A549 (cell line): ENCODE measurements around the gene MVK. TPM values are rescaled to one million over a fixed set of nuclear protein-coding genes. Genes with fewer than 3 reads are reported as not detected.

Experiments
- ATAC-seq, 2 experiments: fragments of 200-7000 bp in 1 of 2; fragments of >200 bp in 1 of 2; cut with Nextera tagmentation in 1 of 2; cut with Tn5 transposase in 1 of 2; 3 replicates each; pipeline versions ENCODE4 v1.8.0 to v1.9.1; 2018 to 2020; ENCODE audit warnings: mild to moderate bottlenecking in 1 of 2, moderate library complexity in 1 of 2
- CTCF ChIA-PET: fragments of 300-600 bp; sonication (Branson Sonifier 250); formaldehyde crosslinking; extraction: SDS; loops from one replicate; lab custom pipeline; 2021; ENCODE audit warnings: antibody characterized with exemption, inconsistent platforms; lab: Yijun Ruan, JAX
- POLR2A ChIA-PET: fragments of 350-600 bp; formaldehyde crosslinking; extraction: SDS; loops from one replicate; lab custom pipeline; 2021; ENCODE audit warnings: antibody characterized with exemption, inconsistent platforms; lab: Yijun Ruan, JAX
- DNase-seq, 2 experiments: peaks; one replicate each; pipeline versions ENCODE4 v3.0.0 to v3.0.0-alpha.2; 2011 to 2016; ENCODE audit warnings: low read depth in 1 of 2, low spot score in 1 of 2
- FAIRE-seq: peaks from 2 replicates; lab custom pipeline; 2011; peaks lifted over from hg19 to GRCh38; lab: Jason Lieb, UNC
- H3K27ac ChIP-seq, 2 experiments: fragments of >200 bp; sonication (Bioruptor Twin); formaldehyde crosslinking; 3 replicates each; pipeline ENCODE4 v1.5.1; 2016 to 2017
- H3K4me1 ChIP-seq: fragments of >200 bp; sonication (Bioruptor Twin); formaldehyde crosslinking; 3 replicates; pipeline ENCODE4 v1.6.1; 2016
- H3K4me2 ChIP-seq: fragments of >200 bp; sonication (Bioruptor Twin); formaldehyde crosslinking; 3 replicates; pipeline ENCODE4 v1.6.1; 2016
- H3K4me3 ChIP-seq: fragments of >200 bp; sonication (Bioruptor Twin); formaldehyde crosslinking; 3 replicates; pipeline ENCODE4 v1.5.1; 2016
- H3K9me3 ChIP-seq: fragments of >200 bp; sonication (Bioruptor Twin); formaldehyde crosslinking; 3 replicates; pipeline ENCODE4 v1.6.1; 2016
- BHLHE40 ChIP-seq: IDR thresholded peaks from 2 replicates; pipeline ENCODE4 v1.6.1; 2012; ENCODE audit warnings: low read depth, low read length, inconsistent platforms
- CBX8 ChIP-seq: fragments of 200-600 bp; sonication (generic); IDR thresholded peaks from 2 replicates; pipeline ENCODE4 v1.6.1; 2016
- CEBPB ChIP-seq, 2 experiments: fragments of >200 bp in 1 of 2; sonication (Bioruptor Twin) in 1 of 2; formaldehyde crosslinking in 1 of 2; IDR thresholded peaks; 2 replicates each; pipeline ENCODE4 v1.6.1; 2012 to 2016
- CHD4 ChIP-seq: fragments of 200-600 bp; sonication (generic); IDR thresholded peaks from 2 replicates; pipeline ENCODE4 v1.6.1; 2016; ENCODE audit warnings: antibody characterized with exemption, mild to moderate bottlenecking, borderline replicate concordance
- EHMT2 ChIP-seq: fragments of 200-600 bp; sonication (generic); IDR thresholded peaks from 2 replicates; pipeline ENCODE4 v1.6.1; 2016; ENCODE audit warnings: antibody characterized with exemption, low read depth, mild to moderate bottlenecking, moderate library complexity
- FOSB ChIP-seq: fragments of 250-450 bp; sonication (Bioruptor Pico); IDR thresholded peaks from 2 replicates; pipeline ENCODE4 v1.5.0; 2020; ENCODE audit warnings: mild to moderate bottlenecking, moderate library complexity
- GATA3 ChIP-seq: IDR thresholded peaks from 2 replicates; pipeline ENCODE4 v1.6.1; 2012; ENCODE audit warnings: borderline replicate concordance
- HDAC2 ChIP-seq: fragments of 200-600 bp; sonication (generic); IDR thresholded peaks from 2 replicates; pipeline ENCODE4 v1.6.1; 2016
- HOXB5 ChIP-seq: fragments of 250-450 bp; sonication (Bioruptor Pico); IDR thresholded peaks from 2 replicates; pipeline ENCODE4 v1.5.0; 2020; ENCODE audit warnings: mild to moderate bottlenecking, moderate library complexity
- JUNB ChIP-seq: fragments of >200 bp; sonication (Bioruptor Twin); formaldehyde crosslinking; IDR thresholded peaks from 2 replicates; pipeline ENCODE4 v1.6.1; 2016
- NFE2L2 ChIP-seq: fragments of 150-350 bp; conservative IDR thresholded peaks from 2 replicates; pipeline ENCODE4 v1.6.1; 2014; ENCODE audit warnings: low read length
- PHF8 ChIP-seq: fragments of 200-600 bp; sonication (generic); IDR thresholded peaks from 2 replicates; pipeline ENCODE4 v1.6.1; 2016; ENCODE audit warnings: low read depth, mild to moderate bottlenecking, antibody characterized with exemption, moderate library complexity, borderline replicate concordance
- POLR2AphosphoS2 ChIP-seq: conservative IDR thresholded peaks from 2 replicates; pipeline ENCODE4 v1.6.1; 2012; ENCODE audit warnings: low read length, improper control_type of control experiment, inconsistent platforms
- RNF2 ChIP-seq: fragments of 200-600 bp; sonication (generic); IDR thresholded peaks from 2 replicates; pipeline ENCODE4 v1.6.1; 2016; ENCODE audit warnings: low read depth, mild to moderate bottlenecking, antibody characterized with exemption, moderate library complexity, borderline replicate concordance
- SMC3 ChIP-seq: fragments of >200 bp; sonication (Bioruptor Twin); formaldehyde crosslinking; IDR thresholded peaks from 3 replicates; pipeline ENCODE4 v1.6.1; 2018; ENCODE audit warnings: inconsistent platforms
- TFCP2L1 ChIP-seq: fragments of 250-450 bp; sonication (Bioruptor Pico); IDR thresholded peaks from 2 replicates; pipeline ENCODE4 v1.5.0; 2021; ENCODE audit warnings: mild to moderate bottlenecking
- TP53 ChIP-seq: fragments of 250-450 bp; sonication (Bioruptor Pico); IDR thresholded peaks from 2 replicates; pipeline ENCODE4 v1.5.0; 2021; ENCODE audit warnings: mild to moderate bottlenecking, moderate library complexity
- ZFP36 ChIP-seq: fragments of 450-650 bp; IDR thresholded peaks from 2 replicates; pipeline ENCODE4 v1.6.1; 2014; ENCODE audit warnings: borderline replicate concordance; ENCODE audit not compliant: partially characterized antibody
- ZSCAN20 ChIP-seq: fragments of 250-450 bp; sonication (Bioruptor Pico); IDR thresholded peaks from 2 replicates; pipeline ENCODE4 v1.8.0; 2022; ENCODE audit warnings: mild to moderate bottlenecking, moderate library complexity
- WGBS: methylation state at CpG from one replicate; pipeline ENCODE4 v1.1.6; 2017; ENCODE audit errors: missing lambda C conversion rate; 5-methylcytosine and 5-hydroxymethylcytosine counted together
- polyA plus RNA-seq, 4 experiments: library from polyadenylated mRNA; depleted of rRNA in 3 of 4; stranded (reverse); fragments of >200 nt; fragmentation: RNase III in 1 of 4; extraction: RNeasy Plus Mini Kit Qiagen cat#74134 plus additional on column Dnase treatment in 1 of 4; gene quantifications; 2 replicates in 3 of 4; 3 replicates in 1 of 4; pipeline ENCODE4 v1.2.3, GENCODE V29; 2011 to 2017
- TF ChIP-seq, protein P1 (sequence below): fragments of 200-600 bp; sonication (generic); IDR thresholded peaks from 2 replicates; pipeline ENCODE4 v1.6.1; 2016; ENCODE audit warnings: antibody characterized with exemption, mild to moderate bottlenecking, moderate library complexity
- TF ChIP-seq, protein P2 (sequence below): fragments of >200 bp; sonication (Bioruptor Twin); formaldehyde crosslinking; IDR thresholded peaks from 3 replicates; pipeline ENCODE4 v1.6.1; 2016
- TF ChIP-seq, protein P3 (sequence below): fragments of 250-450 bp; sonication (Bioruptor Pico); IDR thresholded peaks from 2 replicates; pipeline ENCODE4 v1.5.0; 2021; ENCODE audit warnings: mild to moderate bottlenecking, moderate library complexity, borderline replicate concordance
- TF ChIP-seq, protein P4 (sequence below): fragments of 150-350 bp; IDR thresholded peaks from 2 replicates; pipeline ENCODE4 v1.6.1; 2014; ENCODE audit warnings: low read depth, mild to moderate bottlenecking, low read length

MVK gene
- polyA plus RNA-seq, 2 of the 4 experiments (the other 2 are of a cell fraction): 5.9 to 14.8 TPM

DNA sequence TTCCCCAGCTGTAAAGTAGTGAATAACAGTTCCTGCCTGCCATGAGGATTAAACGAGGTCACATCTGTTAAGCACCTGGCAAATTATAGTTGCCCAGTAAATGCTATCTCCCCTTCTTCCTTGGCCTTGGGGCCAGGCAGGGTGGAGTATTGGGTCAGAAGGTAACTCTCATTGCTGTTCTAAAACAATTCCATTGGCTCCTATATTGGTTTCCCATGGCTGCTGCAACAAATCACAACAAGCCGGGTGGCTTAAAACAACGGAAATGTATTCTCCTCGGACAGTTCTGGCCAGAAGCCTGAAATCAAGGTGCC lies 32.2 kb upstream of the MVK start:
- TF ChIP-seq PHF8 (no peak), CHD4 (no peak), EHMT2 (no peak), HDAC2 (no peak), JUNB (no peak), SMC3 (no peak), GATA3 (no peak), FOSB (CRISPR knock-in tag) (no peak), CEBPB (IDR thresholded peaks at IDR 0.05) (no peak), CBX8 (no peak), BHLHE40 (no peak), RNF2 (no peak), HOXB5 (CRISPR knock-in tag) (no peak)
- TF ChIP-seq, protein P1, sequence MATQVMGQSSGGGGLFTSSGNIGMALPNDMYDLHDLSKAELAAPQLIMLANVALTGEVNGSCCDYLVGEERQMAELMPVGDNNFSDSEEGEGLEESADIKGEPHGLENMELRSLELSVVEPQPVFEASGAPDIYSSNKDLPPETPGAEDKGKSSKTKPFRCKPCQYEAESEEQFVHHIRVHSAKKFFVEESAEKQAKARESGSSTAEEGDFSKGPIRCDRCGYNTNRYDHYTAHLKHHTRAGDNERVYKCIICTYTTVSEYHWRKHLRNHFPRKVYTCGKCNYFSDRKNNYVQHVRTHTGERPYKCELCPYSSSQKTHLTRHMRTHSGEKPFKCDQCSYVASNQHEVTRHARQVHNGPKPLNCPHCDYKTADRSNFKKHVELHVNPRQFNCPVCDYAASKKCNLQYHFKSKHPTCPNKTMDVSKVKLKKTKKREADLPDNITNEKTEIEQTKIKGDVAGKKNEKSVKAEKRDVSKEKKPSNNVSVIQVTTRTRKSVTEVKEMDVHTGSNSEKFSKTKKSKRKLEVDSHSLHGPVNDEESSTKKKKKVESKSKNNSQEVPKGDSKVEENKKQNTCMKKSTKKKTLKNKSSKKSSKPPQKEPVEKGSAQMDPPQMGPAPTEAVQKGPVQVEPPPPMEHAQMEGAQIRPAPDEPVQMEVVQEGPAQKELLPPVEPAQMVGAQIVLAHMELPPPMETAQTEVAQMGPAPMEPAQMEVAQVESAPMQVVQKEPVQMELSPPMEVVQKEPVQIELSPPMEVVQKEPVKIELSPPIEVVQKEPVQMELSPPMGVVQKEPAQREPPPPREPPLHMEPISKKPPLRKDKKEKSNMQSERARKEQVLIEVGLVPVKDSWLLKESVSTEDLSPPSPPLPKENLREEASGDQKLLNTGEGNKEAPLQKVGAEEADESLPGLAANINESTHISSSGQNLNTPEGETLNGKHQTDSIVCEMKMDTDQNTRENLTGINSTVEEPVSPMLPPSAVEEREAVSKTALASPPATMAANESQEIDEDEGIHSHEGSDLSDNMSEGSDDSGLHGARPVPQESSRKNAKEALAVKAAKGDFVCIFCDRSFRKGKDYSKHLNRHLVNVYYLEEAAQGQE: no peak
- TF ChIP-seq, protein P2, sequence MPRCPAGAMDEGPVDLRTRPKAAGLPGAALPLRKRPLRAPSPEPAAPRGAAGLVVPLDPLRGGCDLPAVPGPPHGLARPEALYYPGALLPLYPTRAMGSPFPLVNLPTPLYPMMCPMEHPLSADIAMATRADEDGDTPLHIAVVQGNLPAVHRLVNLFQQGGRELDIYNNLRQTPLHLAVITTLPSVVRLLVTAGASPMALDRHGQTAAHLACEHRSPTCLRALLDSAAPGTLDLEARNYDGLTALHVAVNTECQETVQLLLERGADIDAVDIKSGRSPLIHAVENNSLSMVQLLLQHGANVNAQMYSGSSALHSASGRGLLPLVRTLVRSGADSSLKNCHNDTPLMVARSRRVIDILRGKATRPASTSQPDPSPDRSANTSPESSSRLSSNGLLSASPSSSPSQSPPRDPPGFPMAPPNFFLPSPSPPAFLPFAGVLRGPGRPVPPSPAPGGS: no peak
- TF ChIP-seq, protein P3, sequence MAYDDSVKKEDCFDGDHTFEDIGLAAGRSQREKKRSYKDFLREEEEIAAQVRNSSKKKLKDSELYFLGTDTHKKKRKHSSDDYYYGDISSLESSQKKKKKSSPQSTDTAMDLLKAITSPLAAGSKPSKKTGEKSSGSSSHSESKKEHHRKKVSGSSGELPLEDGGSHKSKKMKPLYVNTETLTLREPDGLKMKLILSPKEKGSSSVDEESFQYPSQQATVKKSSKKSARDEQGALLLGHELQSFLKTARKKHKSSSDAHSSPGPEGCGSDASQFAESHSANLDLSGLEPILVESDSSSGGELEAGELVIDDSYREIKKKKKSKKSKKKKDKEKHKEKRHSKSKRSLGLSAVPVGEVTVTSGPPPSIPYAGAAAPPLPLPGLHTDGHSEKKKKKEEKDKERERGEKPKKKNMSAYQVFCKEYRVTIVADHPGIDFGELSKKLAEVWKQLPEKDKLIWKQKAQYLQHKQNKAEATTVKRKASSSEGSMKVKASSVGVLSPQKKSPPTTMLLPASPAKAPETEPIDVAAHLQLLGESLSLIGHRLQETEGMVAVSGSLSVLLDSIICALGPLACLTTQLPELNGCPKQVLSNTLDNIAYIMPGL (CRISPR knock-in tag): no peak
- 74% methylated on average over 4 of the region's 4 CpGs for WGBS
- no peak overlapping the region for H3K4me2 ChIP-seq
- H3K9me3 ChIP-seq: no peaks in the 10 kb centered on the region
- no peak overlapping the region for H3K4me3 ChIP-seq
- DNase-seq (no peak), ATAC-seq (no peak), FAIRE-seq (no peak)
- H3K4me1 ChIP-seq: peaks cover 6% of the 10 kb centered on the region; the same call in 2 of the 3 replicates
- CTCF ChIA-PET: interaction anchor here (0.9 to 1.9 kb wide), 4 partner anchors 14 to 232 kb away, joined by 3 to 6 read pairs (median 4); no protein-coding TSS in a partner anchor
- POLR2A ChIA-PET: no interaction called here
- H3K27ac ChIP-seq: no peak overlapping the region

DNA sequence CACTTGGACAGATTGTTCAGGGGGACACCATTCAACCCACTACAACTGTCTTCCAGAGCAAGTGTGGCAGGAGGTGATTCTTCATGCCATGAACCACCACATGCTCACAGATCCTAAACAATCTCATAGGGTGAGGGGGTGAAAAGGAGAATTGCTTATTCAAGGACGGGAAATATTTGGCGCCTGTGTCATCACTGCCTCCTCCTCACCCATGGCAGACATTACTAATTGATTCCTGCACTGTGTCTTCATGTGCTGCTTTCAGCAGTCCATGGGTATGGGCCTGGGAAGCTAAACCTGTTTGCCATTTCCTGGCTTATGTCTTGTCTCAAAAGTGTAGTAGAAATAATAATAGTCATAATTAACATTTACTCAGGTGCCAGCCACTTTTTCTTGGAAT lies 31.6 kb upstream of the MVK start:
- POLR2A ChIA-PET: no interaction called here

More for the DNA sequence above, 31.6 kb upstream of the MVK start:
- Histone ChIP-seq H3K9me3 (no peaks in the 10 kb centered on the region), H3K4me3 (no peak overlapping the region), H3K27ac (no peak overlapping the region), H3K4me2 (no peak overlapping the region), H3K4me1 (peaks cover 6% of the 10 kb centered on the region; the same call in 2 of the 3 replicates)
- FAIRE-seq (no peak), ATAC-seq (no peak), DNase-seq (peak in 1 of 2 experiments; percentile 16)
- WGBS: 44% methylated on average over 2 of the region's 2 CpGs
- TF ChIP-seq JUNB: no peak
- no peak for TF ChIP-seq TFCP2L1 (CRISPR knock-in tag)
- TF ChIP-seq ZFP36: no peak
- no peak for TF ChIP-seq HDAC2
- TF ChIP-seq ZSCAN20: no peak
- no peak for TF ChIP-seq TP53 (CRISPR knock-in tag)
- TF ChIP-seq NFE2L2: no peak
- TF ChIP-seq, protein P3 (CRISPR knock-in tag): no peak
- TF ChIP-seq, protein P4, sequence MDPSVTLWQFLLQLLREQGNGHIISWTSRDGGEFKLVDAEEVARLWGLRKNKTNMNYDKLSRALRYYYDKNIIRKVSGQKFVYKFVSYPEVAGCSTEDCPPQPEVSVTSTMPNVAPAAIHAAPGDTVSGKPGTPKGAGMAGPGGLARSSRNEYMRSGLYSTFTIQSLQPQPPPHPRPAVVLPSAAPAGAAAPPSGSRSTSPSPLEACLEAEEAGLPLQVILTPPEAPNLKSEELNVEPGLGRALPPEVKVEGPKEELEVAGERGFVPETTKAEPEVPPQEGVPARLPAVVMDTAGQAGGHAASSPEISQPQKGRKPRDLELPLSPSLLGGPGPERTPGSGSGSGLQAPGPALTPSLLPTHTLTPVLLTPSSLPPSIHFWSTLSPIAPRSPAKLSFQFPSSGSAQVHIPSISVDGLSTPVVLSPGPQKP: no peak
- TF ChIP-seq, protein P1: no peak
- TF ChIP-seq POLR2AphosphoS2: no peak
- TF ChIP-seq CBX8: no peak
- CTCF ChIA-PET: interaction anchor here (0.5 to 1.9 kb wide), 4 partner anchors 13 to 232 kb away, joined by 3 to 6 read pairs (median 4); no protein-coding TSS in a partner anchor
